PC-3 (cell line): ENCODE results near the gene PDXK. TPM values are rescaled to one million over a fixed set of nuclear protein-coding genes. Genes with fewer than 3 reads are reported as not detected.

Experiments used
- ATAC-seq: fragments of 200-7000 bp; cut with Tn5 transposase; 2 replicates; pipeline ENCODE4 v1.9.1; 2020; ENCODE audit warnings: mild to moderate bottlenecking, moderate library complexity
- BruUV-seq: library from RNA; stranded (reverse); fragments of 400-500 nt; replicated peaks from 2 replicates; lab custom pipeline; 2021; lab: Mats Ljungman, UMichigan
- CTCF ChIA-PET: fragments of 300-600 bp; sonication (Branson Sonifier 250); formaldehyde crosslinking; loops from one replicate; lab custom pipeline; 2022; ENCODE audit warnings: antibody characterized with exemption; lab: Charles Lee
- POLR2A ChIA-PET: fragments of 300-600 bp; sonication (Branson Sonifier 250); formaldehyde crosslinking; loops from one replicate; lab custom pipeline; 2022; ENCODE audit warnings: antibody characterized with exemption; ENCODE audit not compliant: unreplicated experiment; lab: Charles Lee
- DNase-seq: peaks from one replicate; pipeline ENCODE4 v3.0.0-alpha.2; 2015
- H2AFZ ChIP-seq: fragments of 300-600 bp; sonication (generic); 2 replicates; pipeline ENCODE4 v1.6.0; 2016; ENCODE audit warnings: antibody characterized with exemption, low read length
- H3F3A ChIP-seq: fragments of 300-600 bp; sonication (generic); one replicate; pipeline ENCODE4 v1.6.0; 2017; ENCODE audit warnings: antibody characterized with exemption, low read length, control low read depth, mild to moderate bottlenecking; ENCODE audit not compliant: unreplicated experiment
- H3K27ac ChIP-seq: fragments of 300-600 bp; sonication (generic); 2 replicates; pipeline ENCODE4 v1.5.1; 2016; ENCODE audit warnings: mild to moderate bottlenecking, low read length
- H3K27me3 ChIP-seq: fragments of 300-600 bp; sonication (generic); 2 replicates; pipeline ENCODE4 v1.6.1; 2016; ENCODE audit warnings: low read length, mixed read lengths
- H3K36me3 ChIP-seq: fragments of 300-600 bp; sonication (generic); 2 replicates; pipeline ENCODE4 v1.6.1; 2016; ENCODE audit warnings: low read depth, mixed run types, low read length, mixed read lengths
- H3K4me1 ChIP-seq: fragments of 300-600 bp; sonication (generic); 2 replicates; pipeline ENCODE4 v1.5.1; 2016; ENCODE audit warnings: low read length; ENCODE audit not compliant: insufficient read depth
- H3K4me2 ChIP-seq: fragments of 300-600 bp; sonication (generic); 2 replicates; pipeline ENCODE4 v1.6.0; 2016; ENCODE audit warnings: low read length
- H3K4me3 ChIP-seq: fragments of 300-600 bp; sonication (generic); 2 replicates; pipeline ENCODE4 v1.5.1; 2016; ENCODE audit warnings: mild to moderate bottlenecking, low read length, mixed read lengths
- H3K79me2 ChIP-seq: fragments of 300-600 bp; sonication (generic); 2 replicates; pipeline ENCODE4 v1.6.1; 2017; ENCODE audit warnings: low read length, mixed read lengths
- H3K9ac ChIP-seq: fragments of 300-600 bp; sonication (generic); 2 replicates; pipeline ENCODE4 v1.6.0; 2016; ENCODE audit warnings: mild to moderate bottlenecking, low read length
- H3K9me2 ChIP-seq: fragments of 300-600 bp; sonication (generic); replicated peaks from 2 replicates; pipeline ENCODE4 v1.6.1; 2016; ENCODE audit warnings: mixed run types, low read length, mixed read lengths
- H3K9me3 ChIP-seq: fragments of 300-600 bp; sonication (generic); 2 replicates; pipeline ENCODE4 v1.6.1; 2016; ENCODE audit warnings: low read length, mixed read lengths
- H4K20me1 ChIP-seq: fragments of 300-600 bp; sonication (generic); 2 replicates; pipeline ENCODE4 v1.6.1; 2016; ENCODE audit warnings: low read length, mixed read lengths
- CTCF ChIP-seq: fragments of 300-600 bp; sonication (generic); conservative IDR thresholded peaks from 2 replicates; pipeline ENCODE4 v1.5.1; 2017; ENCODE audit warnings: antibody characterized with exemption, low read depth, mild to moderate bottlenecking, low read length
- EZH2 ChIP-seq: fragments of 300-600 bp; sonication (generic); IDR thresholded peaks from one replicate; pipeline ENCODE4 v1.6.1; 2017; ENCODE audit warnings: antibody characterized with exemption, mild to moderate bottlenecking, low read length; ENCODE audit not compliant: unreplicated experiment
- EZH2phosphoT487 ChIP-seq: fragments of 300-600 bp; sonication (generic); IDR thresholded peaks from 2 replicates; pipeline ENCODE4 v1.6.1; 2018; ENCODE audit warnings: mild to moderate bottlenecking, antibody characterized with exemption, low read length, borderline replicate concordance
- intact Hi-C: fragments of 100-400 bp; cut with micrococcal nuclease; formaldehyde crosslinking; loops from 2 replicates; pipeline ENCODE4 v1.9.0; 2023
- total RNA-seq: library from RNA; depleted of rRNA; stranded (reverse); fragments of >200 nt; gene quantifications from 2 replicates; pipeline ENCODE4 v1.2.3, GENCODE V29; 2014

Gene PDXK
- total RNA-seq, 1 experiment from 2014 or later, result 464 TPM

- peaks cover 55% of the 10 kb centered on the region for H3K36me3 ChIP-seq
- H4K20me1 ChIP-seq, result 0 out of 2 replicates have a peak, but pooled peaks cover 31% of the 10 kb centered on the region
- no TSS peak for BruUV-seq
- no peak overlapping the region for H3K4me3 ChIP-seq
- no peaks in the 10 kb centered on the region for H3K9me2 ChIP-seq
- H3K27ac ChIP-seq, result no peak overlapping the region
- no peaks in the 10 kb centered on the region for H3F3A ChIP-seq
- no peak for DNase-seq
- 0 out of 2 replicates have a peak, but pooled peaks cover 3% of the 10 kb centered on the region for H3K4me1 ChIP-seq
- ChIA-PET CTCF (no interaction called here), POLR2A (no interaction called here)
- H3K79me2 ChIP-seq, result peaks cover 89% of the 10 kb centered on the region
- no peak for ATAC-seq
- no peak overlapping the region for H2AFZ ChIP-seq
- no peaks in the 10 kb centered on the region for H3K27me3 ChIP-seq
- intact Hi-C loops, result no loop called here
- H3K4me2 ChIP-seq, result no peak overlapping the region
- H3K9me3 ChIP-seq, result no peaks in the 10 kb centered on the region
- no peak for TF ChIP-seq EZH2
- no peak overlapping the region for H3K9ac ChIP-seq
These were observed 15.9 kb downstream of the PDXK start for GRCh38 chr21:43734928-43735229.

GRCh38 chr21:43735236-43736091, 16.5 kb downstream of the PDXK start:
- no TSS peak for BruUV-seq
- H3K4me3 ChIP-seq, result no peak overlapping the region
- H3K9me2 ChIP-seq, result no peaks in the 10 kb centered on the region
- peaks cover 55% of the 10 kb centered on the region for H3K36me3 ChIP-seq
- ATAC-seq, result no peak
- no peak for TF ChIP-seq EZH2phosphoT487
- TF ChIP-seq CTCF, result no peak
- TF ChIP-seq EZH2, result no peak
- H3K79me2 ChIP-seq, result peaks cover 89% of the 10 kb centered on the region
- no peaks in the 10 kb centered on the region for H3K27me3 ChIP-seq
- ChIA-PET CTCF (no interaction called here), POLR2A (no interaction called here)
- no peaks in the 10 kb centered on the region for H3K9me3 ChIP-seq
- no peak for DNase-seq
- H2AFZ ChIP-seq, result no peak overlapping the region
- H3K4me1 ChIP-seq, result 0 out of 2 replicates have a peak, but pooled peaks cover 3% of the 10 kb centered on the region
- no peak overlapping the region for H3K4me2 ChIP-seq
- intact Hi-C loops, result no loop called here
- H3K27ac ChIP-seq, result no peak overlapping the region
- 0 out of 2 replicates have a peak, but pooled peaks cover 31% of the 10 kb centered on the region for H4K20me1 ChIP-seq
- no peaks in the 10 kb centered on the region for H3F3A ChIP-seq
- no peak overlapping the region for H3K9ac ChIP-seq

GRCh38 chr21:43736224-43736883, 17.4 kb downstream of the PDXK start:
- 0 out of 2 replicates have a peak, but pooled peaks cover 31% of the 10 kb centered on the region for H4K20me1 ChIP-seq
- intact Hi-C loops, result no loop called here
- H3K9me2 ChIP-seq, result no peaks in the 10 kb centered on the region
- H3F3A ChIP-seq, result no peaks in the 10 kb centered on the region
- no TSS peak for BruUV-seq
- no peaks in the 10 kb centered on the region for H3K27me3 ChIP-seq
- no peak overlapping the region for H3K4me3 ChIP-seq
- 0 out of 2 replicates have a peak, but pooled peaks cover 3% of the 10 kb centered on the region for H3K4me1 ChIP-seq
- ATAC-seq, result peak; percentile 35; the same call in 1 of the 2 replicates
- H3K36me3 ChIP-seq, result peaks cover 51% of the 10 kb centered on the region
- no peak overlapping the region for H2AFZ ChIP-seq
- no peaks in the 10 kb centered on the region for H3K9me3 ChIP-seq
- peak; percentile 48 for DNase-seq
- TF ChIP-seq EZH2 (no peak), CTCF (no peak), EZH2phosphoT487 (no peak)
- ChIA-PET POLR2A (interaction anchor here (0.5 kb wide), 1 partner anchor 25 kb away, joined by 3 read pairs; no protein-coding TSS in a partner anchor), CTCF (no interaction called here)
- H3K27ac ChIP-seq, result no peak overlapping the region
- peaks cover 80% of the 10 kb centered on the region for H3K79me2 ChIP-seq
- no peak overlapping the region for H3K9ac ChIP-seq
- no peak overlapping the region for H3K4me2 ChIP-seq
